Erythroblast (primary cell): ENCODE measurements around the gene MCCC2.
"Not testable (repeated sequence)": the region's sequence is repeated elsewhere in the genome, so short reads cannot be mapped to it uniquely, and the experiment has no call there.

ENCODE experiments used
- DNase-seq, 2 experiments: peaks; one replicate each; lab custom pipeline; 2025; lab: John Stamatoyannopoulos, UW
- GATA1 ChIP-seq: IDR thresholded peaks from 2 replicates; pipeline ENCODE4 v1.6.1; 2011; ENCODE audit warnings: low read depth, mild to moderate bottlenecking, control low read depth, low read length, moderate library complexity
- POLR2A ChIP-seq: IDR thresholded peaks from 2 replicates; pipeline ENCODE4 v1.6.1; 2011; ENCODE audit warnings: mild to moderate bottlenecking, low read length

The MCCC2 gene

DNA sequence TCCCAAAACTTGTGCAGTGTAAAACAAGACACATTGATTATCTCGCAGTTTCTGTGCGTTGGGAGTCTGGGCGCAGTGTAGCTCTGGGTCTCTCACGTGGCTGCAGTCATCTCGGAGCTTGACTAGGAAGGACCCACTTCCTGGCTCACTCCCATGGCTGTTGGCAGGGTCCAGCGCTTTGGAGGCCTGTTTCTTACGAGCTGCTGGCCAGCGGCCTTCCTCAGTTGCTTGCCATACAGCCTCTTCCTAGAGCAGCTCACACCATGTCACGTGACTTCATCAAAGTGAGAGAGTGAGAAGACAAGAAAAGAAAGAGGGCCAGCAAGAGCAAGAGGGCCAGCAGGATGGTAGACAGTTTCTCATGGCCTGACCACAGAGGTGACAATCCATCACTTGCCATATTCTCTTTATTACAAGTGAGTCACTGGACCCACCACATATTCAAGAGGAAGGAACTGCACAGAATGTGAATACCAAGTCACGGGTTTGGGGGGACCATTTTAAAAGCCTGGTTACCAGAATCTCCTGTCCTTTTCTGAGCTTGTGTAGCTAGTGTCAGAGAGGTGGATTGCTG lies 36.2 kb downstream of the MCCC2 start:
- TF ChIP-seq GATA1 (no peak), POLR2A (no peak)
- DNase-seq = no peak

- TF ChIP-seq GATA1 = no peak
- no peak for TF ChIP-seq POLR2A
- no peak for DNase-seq
Measured at GRCh38 chr5:71629950-71630349, 42.8 kb downstream of the MCCC2 start.

DNA sequence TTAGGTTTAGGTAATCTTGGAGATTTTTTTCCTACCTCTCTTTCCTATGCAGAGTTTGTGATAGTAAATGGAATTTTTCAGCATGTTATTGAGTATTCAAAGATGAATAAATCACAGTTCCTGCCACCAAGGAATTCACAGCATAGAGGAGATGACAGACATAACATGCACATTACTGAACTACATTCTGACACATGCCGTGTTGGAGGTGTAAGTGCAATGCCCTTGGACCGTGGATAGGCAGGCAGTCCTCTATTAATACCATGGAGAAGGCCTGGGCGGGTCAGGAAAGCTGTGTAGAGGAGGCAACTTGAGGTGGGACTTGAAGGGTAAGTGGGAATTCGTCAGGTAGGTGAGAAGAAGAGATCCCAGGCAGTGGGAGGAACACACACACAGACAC lies 43.9 kb downstream of the MCCC2 start:
- TF ChIP-seq GATA1 (no peak), POLR2A (no peak)

GRCh38 chr5:71632168-71632567 lies 45.0 kb downstream of the MCCC2 start:
- TF ChIP-seq POLR2A = no peak
- no peak for TF ChIP-seq GATA1
- DNase-seq = no peak

More for the DNA sequence above, 43.9 kb downstream of the MCCC2 start:
- no peak for DNase-seq

DNA sequence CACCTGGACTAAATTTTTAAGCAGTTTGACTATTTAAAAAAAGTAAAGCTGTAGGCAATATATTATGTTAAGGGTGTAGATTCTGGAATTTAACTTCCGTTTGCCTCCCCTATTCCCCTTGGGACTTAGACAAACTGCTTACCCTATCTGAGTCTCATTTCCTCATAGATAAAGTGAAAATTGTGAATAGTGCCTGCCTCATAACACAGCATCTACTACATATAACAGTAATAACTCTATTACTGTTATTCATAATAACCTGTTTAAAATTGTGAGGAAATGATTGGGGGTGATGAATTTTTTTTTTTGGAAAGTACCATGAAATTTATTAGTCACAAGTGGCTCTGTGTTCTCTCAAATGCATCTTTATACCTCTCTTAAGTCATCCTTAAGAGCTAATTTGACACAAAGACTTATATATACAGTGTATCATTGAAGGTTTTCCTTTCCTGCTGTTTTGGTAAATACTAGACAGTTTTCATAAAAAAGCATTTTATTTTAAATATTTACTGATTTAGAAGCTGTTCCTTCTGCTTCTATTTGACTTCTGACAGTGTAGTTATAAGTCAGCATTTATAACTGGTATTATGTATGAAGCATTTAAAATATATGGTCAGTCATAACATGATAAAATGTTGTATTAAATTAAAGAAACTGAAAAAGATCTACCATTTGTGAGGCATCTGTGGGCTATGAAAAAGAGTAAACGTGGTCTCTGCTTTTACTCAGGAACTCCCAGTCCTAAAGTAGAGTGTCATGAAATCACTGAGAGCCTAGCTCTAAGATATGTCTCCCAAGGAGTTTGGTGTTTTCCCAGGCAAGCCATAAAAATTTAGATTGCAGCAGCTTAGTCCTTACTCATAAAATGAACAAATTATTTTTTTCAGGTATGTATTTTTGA lies 46.4 kb downstream of the MCCC2 start:
- no peak for DNase-seq
- TF ChIP-seq POLR2A (no peak), GATA1 (no peak)

DNA sequence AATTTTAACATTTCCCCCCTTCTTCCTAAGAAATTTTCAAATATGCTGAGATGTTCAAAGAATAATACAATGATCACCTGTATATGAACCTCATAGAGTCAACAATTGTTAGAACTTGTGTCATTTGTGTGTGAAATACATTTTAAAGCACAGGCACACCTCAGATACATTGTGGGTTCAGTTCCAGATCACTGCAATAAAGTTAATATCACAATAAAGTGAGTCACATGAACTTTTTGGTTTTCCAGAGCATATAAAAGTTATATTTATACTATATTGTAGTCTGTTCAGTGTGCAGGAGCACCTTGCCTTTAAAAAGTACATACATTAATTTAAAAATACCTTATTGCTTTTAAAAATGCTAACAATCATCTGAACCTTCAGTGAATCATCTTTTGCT lies 50.0 kb downstream of the MCCC2 start:
- no peak for DNase-seq

GRCh38 chr5:71640408-71640807 lies 53.3 kb downstream of the MCCC2 start:
- TF ChIP-seq GATA1 (no peak), POLR2A (no peak)
- no peak for DNase-seq

More for the DNA sequence above, 50.0 kb downstream of the MCCC2 start:
- TF ChIP-seq POLR2A = no peak
- TF ChIP-seq GATA1 = no peak

DNA sequence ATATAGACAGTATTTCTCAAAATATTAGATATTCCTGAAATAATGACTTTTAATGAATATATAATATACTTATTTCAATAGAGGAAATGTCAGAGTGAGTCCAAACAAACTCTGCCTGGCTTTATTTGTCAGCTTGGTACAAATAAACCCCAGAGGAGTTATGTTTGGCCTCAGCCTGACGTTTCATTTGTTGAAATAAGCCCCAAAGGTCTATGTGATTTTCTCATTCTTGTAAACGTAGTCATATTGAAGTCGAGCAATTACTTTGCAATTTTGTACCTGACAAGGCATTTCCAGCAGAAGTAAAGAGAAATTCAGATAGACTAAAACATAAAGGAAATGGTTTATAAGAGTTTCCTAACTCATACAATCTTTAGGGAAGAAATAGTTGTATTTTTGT lies 57.9 kb downstream of the MCCC2 start:
- TF ChIP-seq GATA1 (no peak), POLR2A (no peak)

GRCh38 chr5:71650940-71651339 lies 63.8 kb downstream of the MCCC2 start:
- not testable (repeated sequence) for DNase-seq

More for the DNA sequence above, 57.9 kb downstream of the MCCC2 start:
- DNase-seq = no peak

DNA sequence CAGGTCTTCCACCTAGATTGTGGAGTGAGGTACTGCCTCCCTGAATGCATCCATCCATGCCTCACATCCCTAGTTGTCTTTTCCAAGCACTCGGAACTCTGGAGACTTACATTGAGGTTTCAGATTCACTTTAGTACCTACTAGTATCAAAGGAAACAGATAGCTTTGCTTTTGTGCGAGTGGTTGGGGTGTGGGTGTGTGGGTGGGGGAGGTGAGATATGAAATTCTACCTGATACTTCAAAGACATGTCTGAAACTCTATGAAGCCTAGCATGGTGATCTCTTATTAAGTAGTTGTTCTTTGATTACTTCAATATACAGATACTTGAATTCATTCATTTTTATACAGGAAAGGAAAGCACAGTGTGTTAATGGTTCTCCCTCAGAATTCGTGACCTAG lies 64.4 kb downstream of the MCCC2 start:
- no peak for DNase-seq
- TF ChIP-seq GATA1 (no peak), POLR2A (no peak)

DNA sequence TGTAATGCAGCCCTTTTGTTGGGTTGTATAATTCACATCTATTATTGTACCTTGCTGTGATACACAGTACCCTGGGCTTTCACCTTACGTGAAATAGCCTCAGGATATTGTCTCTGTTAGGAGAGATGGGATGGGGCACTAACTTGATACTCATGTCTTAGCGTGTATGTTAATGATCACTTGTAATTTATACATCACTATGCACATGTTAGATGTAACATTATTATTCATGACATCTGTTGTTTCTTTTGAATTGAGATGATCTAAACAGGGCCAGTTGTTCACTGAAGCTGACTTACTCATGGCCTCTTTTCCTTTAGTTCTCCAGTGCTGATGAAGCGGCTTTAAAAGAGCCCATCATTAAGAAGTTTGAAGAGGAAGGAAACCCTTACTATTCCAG lies 65.2 kb downstream of the MCCC2 start:
- no peak for TF ChIP-seq POLR2A
- TF ChIP-seq GATA1 = no peak
- DNase-seq = no peak

DNA sequence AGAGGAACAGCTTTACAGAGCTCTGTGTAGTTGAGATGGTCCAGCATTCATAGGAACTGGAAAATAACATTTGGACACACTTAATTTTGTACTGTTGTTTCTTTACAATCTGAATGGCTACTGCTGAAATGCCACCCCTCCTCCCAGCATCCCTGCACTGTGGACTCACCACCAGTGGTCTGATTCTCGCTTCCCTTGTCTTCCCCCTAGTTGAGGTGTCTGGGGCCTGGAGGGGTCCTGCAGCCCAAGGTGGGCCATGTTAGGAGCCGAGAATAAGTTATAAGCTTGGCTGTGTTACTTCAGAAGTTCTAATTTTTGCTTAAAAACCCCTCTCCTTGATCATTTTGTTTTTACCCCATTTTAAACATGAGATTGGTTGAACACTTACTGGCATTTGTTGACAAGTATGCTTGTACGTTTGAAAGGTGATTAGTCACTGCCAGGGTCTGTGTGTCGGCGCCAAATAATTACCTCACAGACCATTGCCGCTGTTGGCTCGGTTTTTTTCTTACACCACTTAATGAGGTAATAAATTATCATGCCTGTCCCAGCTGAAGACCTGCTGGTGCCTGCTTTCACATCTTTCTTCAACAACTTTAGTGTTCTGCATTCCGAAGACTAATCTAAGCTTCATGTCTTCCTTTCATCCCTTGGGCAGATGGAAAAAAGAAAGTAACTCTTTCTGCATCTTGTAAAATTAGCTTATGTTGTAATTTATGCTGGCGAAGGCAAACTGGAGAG lies 65.8 kb downstream of the MCCC2 start:
- DNase-seq = no peak
- no peak for TF ChIP-seq GATA1
- no peak for TF ChIP-seq POLR2A

GRCh38 chr5:71658916-71659662 lies 71.9 kb downstream of the MCCC2 start:
- no peak for DNase-seq
- TF ChIP-seq GATA1 (no peak), POLR2A (no peak)

GRCh38 chr5:71662381-71662780 lies 75.2 kb downstream of the MCCC2 start:
- DNase-seq = no peak
- TF ChIP-seq POLR2A = no peak
- TF ChIP-seq GATA1 = no peak
